GM18511 (cell line): ENCODE measurements around the gene TSPAN1.

Source experiments
- ATAC-seq: cut with Tn5 transposase; IDR thresholded peaks from one replicate; pipeline ENCODE4 v1.9.1; 2021; ENCODE audit warnings: mild to moderate bottlenecking, moderate library complexity; ENCODE audit not compliant: unreplicated experiment

Gene TSPAN1, protein sequence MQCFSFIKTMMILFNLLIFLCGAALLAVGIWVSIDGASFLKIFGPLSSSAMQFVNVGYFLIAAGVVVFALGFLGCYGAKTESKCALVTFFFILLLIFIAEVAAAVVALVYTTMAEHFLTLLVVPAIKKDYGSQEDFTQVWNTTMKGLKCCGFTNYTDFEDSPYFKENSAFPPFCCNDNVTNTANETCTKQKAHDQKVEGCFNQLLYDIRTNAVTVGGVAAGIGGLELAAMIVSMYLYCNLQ

GRCh38 chr1:46174448-46175231 is at the start of gene TSPAN1:
TSS of gene TSPAN1 (plus strand) at chr1:46175087. CDS start at chr1:46181108, 6,021 bp downstream.
- no peak for ATAC-seq

GRCh38 chr1:46128344-46128743 is 46.5 kb upstream of the TSPAN1 start:
- no peak for ATAC-seq

- no peak for ATAC-seq
Measured at GRCh38 chr1:46130121-46130520, 44.8 kb upstream of the TSPAN1 start.

- ATAC-seq = no peak
Measured at GRCh38 chr1:46130606-46131005, 44.3 kb upstream of the TSPAN1 start.

- no peak for ATAC-seq
Measured at GRCh38 chr1:46131093-46131492, 43.8 kb upstream of the TSPAN1 start.

- ATAC-seq = no peak
Measured at GRCh38 chr1:46131712-46132528, 43.0 kb upstream of the TSPAN1 start.

DNA sequence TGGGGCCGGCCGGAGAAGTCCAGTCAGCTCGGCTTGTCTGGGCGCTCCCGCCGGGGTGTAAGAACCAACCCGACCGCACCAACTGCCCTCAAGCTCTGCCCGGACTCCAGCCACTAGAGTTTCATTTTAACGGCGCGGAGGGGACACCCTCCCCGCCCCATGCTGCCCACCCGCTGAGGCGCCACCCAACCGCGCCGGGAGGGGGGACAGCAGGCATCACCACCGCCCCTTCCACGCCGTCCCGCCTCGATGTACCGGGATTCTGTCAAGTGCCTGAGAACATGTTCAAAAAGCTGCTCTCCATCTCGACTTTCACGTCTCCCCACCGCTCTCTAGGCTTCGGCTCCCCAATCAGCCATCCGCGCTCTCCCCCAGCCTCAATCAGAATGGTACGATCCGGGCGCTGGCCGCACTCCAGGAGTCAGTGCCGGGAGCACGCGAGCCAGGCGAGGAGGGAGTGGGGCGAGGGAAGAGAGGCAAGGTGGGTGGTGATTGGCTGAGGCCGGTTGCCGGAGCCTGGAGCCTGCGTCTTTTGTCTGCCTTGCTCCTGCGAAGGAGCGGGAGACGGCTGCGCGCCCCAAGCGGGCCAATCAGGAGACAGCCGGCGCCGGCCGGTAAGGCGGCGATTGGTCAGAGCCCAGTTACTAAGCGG is 42.2 kb upstream of the TSPAN1 start, which contains the start of gene PIK3R3:
Gene PIK3R3, minus strand, starts transcription at position 101 of the 652 bp plus-strand sequence. CDS start 677 bp downstream, outside the sequence.
- ATAC-seq = peak; percentile 89

DNA sequence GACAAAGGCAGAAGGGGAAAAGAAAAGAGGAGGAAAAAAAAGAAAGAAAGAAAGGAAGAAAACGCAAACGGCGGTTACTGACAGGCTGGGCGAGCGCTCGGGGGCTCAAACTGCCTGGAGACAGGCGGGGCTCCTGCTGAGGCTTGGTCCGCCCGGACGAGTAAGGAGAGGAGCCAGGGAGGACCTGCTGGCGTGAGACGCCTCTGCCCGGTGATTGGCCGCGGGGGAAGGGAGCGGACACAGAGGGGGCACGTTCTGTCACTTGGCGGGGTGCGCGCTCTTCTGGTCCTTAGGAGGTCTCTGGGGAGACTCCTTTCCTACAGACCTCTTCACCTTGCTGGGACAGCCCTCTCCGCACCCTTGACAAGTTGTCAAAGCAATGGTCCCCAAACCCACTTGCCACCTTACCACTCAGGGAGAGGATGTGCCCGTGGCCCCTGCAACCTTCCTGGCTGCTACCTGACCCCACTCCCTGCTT is 41.7 kb upstream of the TSPAN1 start:
- ATAC-seq = peak; percentile 65

DNA sequence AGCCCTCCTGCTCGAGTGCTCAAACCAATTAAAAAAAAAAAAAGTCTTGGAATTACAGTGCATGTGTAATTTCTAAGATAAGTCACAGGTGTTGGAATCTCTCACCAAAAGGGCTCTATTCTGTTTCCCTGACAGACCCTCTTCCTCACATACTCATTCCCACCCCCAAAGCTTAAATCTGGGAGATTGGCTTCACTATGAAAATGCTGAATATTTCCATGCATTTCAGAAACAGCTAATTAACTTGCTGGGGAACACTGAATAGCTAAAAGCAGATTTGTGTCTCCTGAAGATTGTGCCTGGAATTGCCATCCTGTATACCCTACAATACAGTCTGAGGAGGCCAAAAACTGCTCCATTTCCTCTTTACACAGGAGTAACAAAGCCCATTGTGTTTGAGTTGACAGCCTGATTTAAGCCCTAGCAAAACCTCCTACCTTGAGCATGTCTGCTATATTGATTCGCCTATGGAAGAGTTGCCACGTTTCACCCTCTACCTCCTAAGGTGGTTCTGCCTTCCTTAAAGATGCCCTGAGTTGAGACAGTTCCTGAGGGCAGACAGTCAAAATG is 41.0 kb upstream of the TSPAN1 start:
- no peak for ATAC-seq

DNA sequence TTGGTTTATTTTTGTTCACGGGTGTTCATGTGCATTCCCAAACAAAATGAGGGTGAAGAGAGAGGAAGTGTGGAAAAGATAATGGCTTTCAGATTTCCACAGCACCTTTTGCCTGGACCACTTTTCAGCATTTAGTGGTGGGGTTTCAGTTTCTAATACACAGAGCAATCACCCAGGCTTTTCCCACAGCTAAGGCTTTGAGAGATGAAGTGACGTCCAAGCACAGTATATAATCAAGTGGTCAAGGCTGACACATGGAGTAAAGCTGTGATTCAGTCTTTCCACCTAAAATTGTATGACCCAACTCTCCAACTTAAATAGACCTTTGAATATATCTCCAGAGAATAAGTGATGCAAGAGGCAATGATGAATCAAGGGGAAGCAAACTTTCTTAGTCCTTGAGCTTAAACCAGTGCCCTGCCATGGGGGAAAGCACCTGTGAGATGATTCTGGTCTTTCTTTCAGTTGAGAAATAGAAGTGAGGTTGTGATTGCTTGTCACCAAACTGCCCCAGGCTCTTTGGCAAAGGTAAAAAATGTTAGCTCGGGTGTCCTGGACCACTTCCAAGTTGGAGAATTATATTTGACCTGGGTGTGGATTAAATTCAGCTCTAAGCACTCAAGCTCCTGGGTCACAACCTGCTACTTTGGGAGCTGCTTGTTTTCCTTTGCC is 40.1 kb upstream of the TSPAN1 start:
- no peak for ATAC-seq

GRCh38 chr1:46136711-46137110 is 38.2 kb upstream of the TSPAN1 start:
- ATAC-seq = no peak

DNA sequence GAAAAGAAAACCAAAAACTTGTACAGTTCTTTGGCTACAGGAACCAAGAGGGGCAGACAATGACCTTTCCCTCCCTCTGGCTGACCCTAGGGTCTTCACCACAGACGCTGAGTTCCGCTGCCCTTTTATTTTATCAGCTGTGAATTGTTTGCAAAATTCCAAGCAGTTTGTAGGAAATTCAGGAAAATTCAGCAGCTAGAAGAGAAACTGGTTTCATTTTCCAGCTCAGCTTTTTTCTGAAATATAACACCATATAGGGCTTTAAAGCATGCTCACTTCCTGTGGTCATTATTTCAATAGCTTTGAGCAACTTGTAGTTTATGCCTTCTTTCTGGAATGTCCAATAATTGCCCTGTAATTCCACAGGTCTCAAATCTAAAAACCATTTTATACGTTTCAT is 37.0 kb upstream of the TSPAN1 start:
- no peak for ATAC-seq

DNA sequence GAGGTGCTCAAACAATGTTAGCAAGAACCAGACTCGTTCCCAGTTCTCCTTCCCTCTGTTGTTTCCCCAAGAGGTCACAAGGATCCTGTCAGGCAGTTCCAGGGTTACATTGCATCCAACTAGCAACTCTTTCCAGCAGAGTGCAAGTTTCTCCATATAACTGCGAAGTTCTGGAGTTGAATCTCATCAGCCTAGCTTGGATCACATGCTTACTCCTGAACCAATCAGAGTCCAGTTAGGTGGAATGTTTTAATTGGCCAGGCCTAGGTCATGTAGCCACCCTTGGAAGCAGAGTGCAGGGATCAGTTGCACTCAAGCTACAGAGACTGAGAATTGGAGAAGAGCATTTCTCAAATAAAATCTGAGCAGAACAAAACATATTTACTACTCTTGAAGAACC is 26.6 kb upstream of the TSPAN1 start:
- ATAC-seq = no peak

GRCh38 chr1:46150085-46150484 is 24.8 kb upstream of the TSPAN1 start:
- ATAC-seq = no peak

DNA sequence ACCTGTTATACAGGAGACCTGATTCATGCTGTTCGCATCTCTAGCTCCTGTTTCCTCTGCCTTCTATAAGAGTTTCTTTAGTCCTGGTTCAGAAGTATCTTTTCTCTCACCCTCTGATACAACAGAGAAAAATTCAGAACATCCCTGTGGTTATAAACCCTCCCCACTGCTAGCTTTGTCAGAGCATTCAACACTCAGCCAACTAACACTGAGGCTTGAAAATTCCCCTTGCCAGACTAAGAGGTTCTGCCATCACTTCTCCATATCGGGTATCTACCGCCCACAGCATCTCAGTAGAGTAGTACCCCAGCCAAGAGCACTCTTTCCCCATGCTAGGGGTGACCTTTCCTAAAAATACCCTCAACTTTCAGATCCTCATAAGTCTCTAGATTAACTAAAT is 22.9 kb upstream of the TSPAN1 start:
- peak; percentile 58 for ATAC-seq

GRCh38 chr1:46153228-46153627 is 21.7 kb upstream of the TSPAN1 start:
- no peak for ATAC-seq

GRCh38 chr1:46153732-46154131 is 21.2 kb upstream of the TSPAN1 start:
- ATAC-seq = no peak

- ATAC-seq = peak; percentile 4
Measured at GRCh38 chr1:46157916-46158311, 17.0 kb upstream of the TSPAN1 start.

DNA sequence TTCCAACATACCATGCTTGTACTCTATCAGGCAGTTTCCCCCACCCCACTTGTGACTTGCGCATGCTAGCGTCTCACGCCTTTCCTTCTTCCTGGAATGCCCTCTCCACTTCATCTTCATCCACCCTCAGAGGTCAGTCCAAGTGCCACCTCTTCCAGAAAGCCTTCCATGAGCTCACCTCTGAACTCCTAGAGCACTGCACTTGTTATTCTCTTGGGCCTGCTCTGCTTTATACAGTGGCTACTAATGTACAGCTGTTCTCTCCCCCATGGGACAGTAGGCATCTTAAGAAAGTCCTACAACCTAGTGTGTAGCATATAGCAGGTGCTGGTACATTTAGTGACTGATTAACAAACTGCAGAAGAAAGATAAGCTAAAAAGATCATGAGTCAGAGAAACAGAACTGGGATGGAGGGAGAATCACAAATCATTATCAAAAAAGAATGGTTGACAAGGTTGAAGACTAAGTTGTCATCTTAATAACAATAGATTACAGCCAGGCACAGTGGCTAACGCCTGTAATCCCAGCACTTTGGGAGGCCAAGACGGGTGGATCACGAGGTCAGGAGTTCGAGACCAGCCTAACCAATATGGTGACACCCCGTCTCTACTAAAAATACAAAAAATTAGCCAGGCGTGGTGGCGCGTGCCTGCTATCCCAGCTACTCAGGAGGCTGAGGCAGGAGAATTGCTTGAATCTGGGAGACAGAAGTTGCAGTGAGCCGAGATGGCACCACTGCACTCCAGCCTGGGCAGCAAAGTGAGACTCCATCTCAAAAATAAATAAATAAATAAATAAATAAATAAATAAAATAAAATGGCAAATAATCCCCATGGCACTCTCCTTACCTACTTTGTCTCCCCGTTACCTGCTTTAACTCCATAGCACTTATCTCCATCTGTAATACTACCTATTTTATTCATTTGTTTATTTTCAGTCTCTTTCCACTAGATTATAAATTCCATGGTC is 16.3 kb upstream of the TSPAN1 start:
- ATAC-seq = peak; percentile 87
